K562 (cell line): ENCODE results near the gene LCN15. TPM values are rescaled to one million over a fixed set of nuclear protein-coding genes. Genes with fewer than 3 reads are reported as not detected.
"Not testable (repeated sequence)": the region's sequence is repeated elsewhere in the genome, so short reads cannot be mapped to it uniquely, and the experiment has no call there.

Experiments
- ATAC-seq: fragments of 200-7000 bp; cut with Tn5 transposase; 3 replicates; pipeline ENCODE4 v1.9.1; 2020; ENCODE audit warnings: moderate library complexity
- BruUV-seq: library from RNA; stranded (reverse); fragments of 400-500 nt; replicated peaks from 2 replicates; lab custom pipeline; 2021; lab: Mats Ljungman, UMichigan
- CTCF ChIA-PET: fragments of 300-600 bp; formaldehyde crosslinking; extraction: SDS; loops from one replicate; lab custom pipeline; 2021; ENCODE audit warnings: low intra/inter-chr PET ratio; lab: Yijun Ruan, JAX
- POLR2A ChIA-PET: fragments of 300-600, 350-650 bp; sonication (Branson Sonifier 250); formaldehyde crosslinking; extraction: SDS; loops from one replicate; lab custom pipeline; 2021; ENCODE audit warnings: antibody characterized with exemption, inconsistent platforms; lab: Yijun Ruan, JAX
- DNase-seq, 4 experiments: peaks; one replicate each; pipeline versions ENCODE4 v3.0.0 to v3.0.0-alpha.2; 2011 to 2018; ENCODE audit warnings: low spot score in 3 of 4, mixed read lengths in 3 of 4; ENCODE audit errors: extremely low read depth in 1 of 4
- FAIRE-seq: peaks from 2 replicates; lab custom pipeline; 2011; peaks lifted over from hg19 to GRCh38; lab: Jason Lieb, UNC
- H2AFZ ChIP-seq: 2 replicates; pipeline ENCODE4 v1.6.0; 2011; ENCODE audit warnings: low read depth, low read length, control low read depth, inconsistent platforms
- H3K27ac ChIP-seq: fragments of 200-600 bp; 3 replicates; pipeline ENCODE4 v1.8.0; 2011; ENCODE audit warnings: low read depth, mild to moderate bottlenecking, control low read depth, inconsistent platforms, low read length, moderate library complexity, mixed read lengths; ENCODE audit errors: extremely low read depth
- H3K27me3 ChIP-seq, 2 experiments: fragments of 300-600 bp in 1 of 2; 2 replicates in 1 of 2; 3 replicates in 1 of 2; pipeline versions ENCODE4 v1.6.0 to v1.8.0; 2011; ENCODE audit warnings: inconsistent platforms in 2 of 2, low read length in 2 of 2, mild to moderate bottlenecking in 1 of 2, mixed read lengths in 1 of 2, moderate library complexity in 1 of 2; ENCODE audit not compliant: control insufficient read depth in 2 of 2, insufficient read depth in 2 of 2
- H3K36me3 ChIP-seq: fragments of 300-600 bp; 3 replicates; pipeline ENCODE4 v1.8.0; 2011; ENCODE audit warnings: mild to moderate bottlenecking, low read length, inconsistent platforms; ENCODE audit not compliant: control insufficient read depth, insufficient read depth
- H3K4me1 ChIP-seq, 2 experiments: fragments of 200-600 bp in 1 of 2; replicated peaks in 1 of 2; 2 replicates in 1 of 2; 3 replicates in 1 of 2; pipeline versions ENCODE4 v1.5.1 to v1.8.0; 2011; ENCODE audit warnings: inconsistent platforms in 2 of 2, low read length in 2 of 2, mild to moderate bottlenecking in 1 of 2, mixed read lengths in 1 of 2, moderate library complexity in 1 of 2; ENCODE audit not compliant: control insufficient read depth in 2 of 2, insufficient read depth in 2 of 2
- H3K4me2 ChIP-seq: 2 replicates; pipeline ENCODE4 v1.6.1; 2011; ENCODE audit warnings: low read length, control low read depth, inconsistent platforms, mixed read lengths; ENCODE audit not compliant: insufficient read depth
- H3K4me3 ChIP-seq: fragments of 200-600 bp; sonication (generic), shearing (Covaris generic); 2 replicates; pipeline ENCODE4 v1.5.1; 2016; ENCODE audit warnings: control low read depth, inconsistent platforms
- H3K79me2 ChIP-seq: fragments of 200-600 bp; 3 replicates; pipeline ENCODE4 v1.8.0; 2011; ENCODE audit warnings: low read length, inconsistent platforms; ENCODE audit not compliant: control insufficient read depth, insufficient read depth
- H3K9ac ChIP-seq, 2 experiments: 2 replicates each; pipeline versions ENCODE4 v1.6.0 to v1.6.1; 2011; ENCODE audit warnings: low read depth in 2 of 2, low read length in 2 of 2, control low read depth in 1 of 2, inconsistent platforms in 1 of 2, mild to moderate bottlenecking in 1 of 2, mixed read lengths in 1 of 2; ENCODE audit not compliant: insufficient read depth in 1 of 2
- H3K9me1 ChIP-seq: one replicate; pipeline ENCODE4 v1.6.0; 2011; ENCODE audit warnings: inconsistent platforms, mild to moderate bottlenecking, low read length, moderate library complexity; ENCODE audit not compliant: control insufficient read depth, insufficient read depth
- H3K9me3 ChIP-seq: replicated peaks from 2 replicates; pipeline ENCODE4 v1.5.1; 2011; ENCODE audit warnings: low read depth, low read length, inconsistent platforms; ENCODE audit not compliant: control insufficient read depth, insufficient read depth
- H4K20me1 ChIP-seq: replicated peaks from 2 replicates; pipeline ENCODE4 v1.6.1; 2011; ENCODE audit warnings: low read length, inconsistent platforms, mixed read lengths; ENCODE audit not compliant: control insufficient read depth, insufficient read depth
- ADNP ChIP-seq: fragments of 200-800 bp; sonication (Bioruptor generic); IDR thresholded peaks from 2 replicates; pipeline ENCODE4 v1.6.1; 2016; ENCODE audit warnings: missing genetic modification characterization, missing compliant biosample characterization
- BCOR ChIP-seq: fragments of 450-650 bp; IDR thresholded peaks from 2 replicates; pipeline ENCODE4 v1.6.1; 2016
- CBFA2T3 ChIP-seq: fragments of 450-650 bp; IDR thresholded peaks from 2 replicates; pipeline ENCODE4 v1.6.1; 2017
- DPF2 ChIP-seq: fragments of 450-650 bp; IDR thresholded peaks from 2 replicates; pipeline ENCODE4 v1.6.1; 2016
- FOSL1 ChIP-seq: fragments of 200-800 bp; sonication (Bioruptor generic); conservative IDR thresholded peaks from 2 replicates; pipeline ENCODE4 v1.6.1; 2016; ENCODE audit warnings: missing genetic modification characterization, missing compliant biosample characterization
- JUND ChIP-seq, 2 experiments: IDR thresholded peaks; 2 replicates in 1 of 2; 3 replicates in 1 of 2; pipeline ENCODE4 v1.6.1; 2011; ENCODE audit warnings: borderline replicate concordance in 2 of 2, low read depth in 2 of 2, low read length in 2 of 2, improper control_type of control experiment in 1 of 2, missing biosample characterization in 1 of 2, missing genetic modification characterization in 1 of 2, missing genetic modification reagents in 1 of 2
- KDM1A ChIP-seq, 2 experiments: fragments of 450-650 bp; IDR thresholded peaks; 2 replicates each; pipeline ENCODE4 v1.6.1; 2016; ENCODE audit warnings: mild to moderate bottlenecking in 2 of 2
- NFIC ChIP-seq: fragments of 450-650 bp; IDR thresholded peaks from 2 replicates; pipeline ENCODE4 v1.6.1; 2017; ENCODE audit warnings: mild to moderate bottlenecking, inconsistent platforms
- RCOR1 ChIP-seq, 2 experiments: IDR thresholded peaks; 2 replicates each; pipeline ENCODE4 v1.6.1; 2012; ENCODE audit warnings: low read depth in 2 of 2, low read length in 2 of 2, borderline replicate concordance in 1 of 2, improper control_type of control experiment in 1 of 2
- SMARCA5 ChIP-seq: fragments of 450-650 bp; IDR thresholded peaks from 2 replicates; pipeline ENCODE4 v1.6.1; 2016
- SMARCE1 ChIP-seq: fragments of 450-650 bp; IDR thresholded peaks from 2 replicates; pipeline ENCODE4 v1.7.1; 2016; ENCODE audit warnings: mild to moderate bottlenecking
- TRIM24 ChIP-seq, 2 experiments: fragments of 450-650 bp; IDR thresholded peaks; 2 replicates each; pipeline ENCODE4 v1.6.1; 2016
- ZNF121 ChIP-seq: sonication (generic); formaldehyde crosslinking; conservative IDR thresholded peaks from 2 replicates; pipeline ENCODE4 v1.8.0; 2022; ENCODE audit warnings: missing genetic modification reagents
- ZNF384 ChIP-seq: IDR thresholded peaks from 2 replicates; pipeline ENCODE4 v1.6.1; 2012; ENCODE audit warnings: low read depth, low read length, improper control_type of control experiment
- WGBS: fragments of 100-300 bp; shearing (Covaris generic); methylation state at CpG from one replicate; pipeline ENCODE4 v1.1.6; 2016; ENCODE audit warnings: low coverage, mixed read lengths; ENCODE audit not compliant: insufficient coverage; ENCODE audit errors: missing lambda C conversion rate; 5-methylcytosine and 5-hydroxymethylcytosine counted together
- in situ Hi-C: fragments of 300-500 bp; cut with MboI; formaldehyde crosslinking; loops from 4 replicates; pipeline ENCODE4 v1.15.0; 2018; ENCODE audit warnings: inconsistent platforms, mixed read lengths
- intact Hi-C: fragments of 100-400 bp; cut with micrococcal nuclease; formaldehyde crosslinking; loops from 2 replicates; pipeline ENCODE4 v1.14.2; 2022
- polyA plus RNA-seq, 8 experiments: library from polyadenylated mRNA; depleted of rRNA in 4 of 8; stranded (reverse) in 5 of 8; unstranded in 3 of 8; fragments of >200 nt; fragmentation: Nextera tagmentation in 2 of 8; fragmentation: Illumina TruSeq in 1 of 8; extraction: Ambion mirVana in 2 of 8; extraction: Trizol in 1 of 8; gene quantifications; 2 replicates each; pipeline versions ENCODE4 v1.2.1 to v1.2.3, GENCODE V29; 2011 to 2014; ENCODE audit warnings: inconsistent platforms in 1 of 8, missing spikeins in 1 of 8
- total RNA-seq, 7 experiments: library from RNA; depleted of rRNA in 6 of 7; stranded (reverse); fragments of >200 nt in 6 of 7; fragmentation: Illumina TruSeq in 2 of 7; extraction: Trizol in 2 of 7; gene quantifications; 2 replicates each; pipeline versions ENCODE4 v1.2.1 to v1.2.3, GENCODE V29; 2011 to 2021; ENCODE audit warnings: low replicate concordance in 1 of 7
- TF ChIP-seq, protein P1 (sequence below), 2 experiments: fragments of 450-650 bp in 1 of 2; sonication (generic) in 1 of 2; formaldehyde crosslinking in 1 of 2; IDR thresholded peaks in 1 of 2; conservative IDR thresholded peaks in 1 of 2; 2 replicates each; pipeline versions ENCODE4 v1.6.1 to v1.8.1; 2016 to 2023; ENCODE audit warnings: mild to moderate bottlenecking in 2 of 2, moderate library complexity in 2 of 2, inconsistent platforms in 1 of 2, missing genetic modification reagents in 1 of 2

LCN15 gene
- total and polyA plus RNA-seq, 9 of the 15 experiments (the other 6 are each of a cell fraction or from before 2014, with no cell fraction given) = 0.66 TPM; not detected in 8

DNA sequence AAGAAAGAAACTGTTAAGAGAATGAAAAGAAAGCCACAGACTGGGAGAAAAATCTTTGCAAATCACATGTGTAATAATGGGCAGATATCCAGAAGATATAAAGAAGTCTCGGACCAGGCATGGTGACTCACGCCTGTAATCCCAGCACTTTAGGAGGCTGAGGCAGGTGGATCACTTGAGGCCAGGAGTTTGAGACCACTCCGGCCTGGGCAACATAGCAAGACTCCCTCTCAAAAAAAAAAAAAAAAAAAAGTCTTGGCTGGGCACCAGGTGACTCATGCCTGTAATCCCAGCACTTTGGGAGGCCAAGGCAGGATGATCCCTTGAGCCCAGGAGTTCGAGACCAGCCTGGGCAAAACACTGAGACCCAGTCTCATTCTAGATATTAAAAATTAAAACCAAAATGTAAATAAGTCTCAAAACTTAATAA, 53.1 kb downstream of the LCN15 start:
- H2AFZ ChIP-seq, H3K27me3 ChIP-seq, ATAC-seq, H4K20me1 ChIP-seq, intact Hi-C loops, H3K9me3 ChIP-seq, BruUV-seq, H3K27ac ChIP-seq: not testable (repeated sequence)
- Histone ChIP-seq H3K4me2 (0 out of 2 replicates have a peak overlapping the region, but pooled peaks have one; percentile 75), H3K4me1 (peaks cover 15 to 64% of the 10 kb centered on the region in 2 experiments)
- POLR2A ChIA-PET = interaction anchor here (0.7 to 1.4 kb wide), 3 partner anchors 8 to 40 kb away, joined by 3 to 4 read pairs (median 4); no protein-coding TSS in a partner anchor
- TF ChIP-seq CBFA2T3 = peak; percentile 21; the same call in 1 of the 2 replicates
- TF ChIP-seq RCOR1 (IDR thresholded peaks at IDR 0.05; ENCODE audit: borderline replicate concordance in 1 of 2, low read depth in 2 of 2, low read length in 2 of 2) = peak; percentile 9 to 66; a peak in 2 of 4 replicates
- TF ChIP-seq FOSL1 (tag) = peak; percentile 93
- peak; percentile 69; the same call in 1 of the 2 replicates for TF ChIP-seq SMARCA5
- peak; percentile 39; the same call in 1 of the 2 replicates for TF ChIP-seq SMARCE1
- TF ChIP-seq KDM1A (IDR thresholded peaks at IDR 0.05) = peak; percentile 83 to 85
- TF ChIP-seq ZNF121 (CRISPR knock-in tag) = peak; percentile 98
- TF ChIP-seq ADNP = peak; percentile 91
- TF ChIP-seq TRIM24 (IDR thresholded peaks at IDR 0.05) = 0 out of 4 replicates have a peak, but pooled peaks of 1 of the 2 experiments have one; percentile 13
- TF ChIP-seq, protein P1, sequence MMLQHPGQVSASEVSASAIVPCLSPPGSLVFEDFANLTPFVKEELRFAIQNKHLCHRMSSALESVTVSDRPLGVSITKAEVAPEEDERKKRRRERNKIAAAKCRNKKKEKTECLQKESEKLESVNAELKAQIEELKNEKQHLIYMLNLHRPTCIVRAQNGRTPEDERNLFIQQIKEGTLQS (IDR thresholded peaks at IDR 0.05) = peak; percentile 79
- TF ChIP-seq, protein P1 (CRISPR knock-in tag; conservative IDR thresholded peaks at IDR 0.05) = peak; percentile 65; the same call in 1 of the 2 replicates
- peak; percentile 59; the same call in 1 of the 2 replicates for TF ChIP-seq JUND (IDR thresholded peaks at IDR 0.05; ENCODE audit: borderline replicate concordance, low read depth, low read length)
- TF ChIP-seq JUND (tag; IDR thresholded peaks at IDR 0.05; ENCODE audit: borderline replicate concordance, low read depth, low read length) = peak; percentile 33; the same call in 1 of the 3 replicates
- TF ChIP-seq NFIC = peak; percentile 85
- peak; percentile 80 for TF ChIP-seq BCOR
- peak; percentile 84 for TF ChIP-seq ZNF384
- peak; percentile 63 for TF ChIP-seq DPF2
- TF ChIP-seq, all 486 proteins: peak for 15; not testable (repeated sequence) for 471
- peak; percentile 49 for FAIRE-seq
- H3K9me1 ChIP-seq, H3K9ac ChIP-seq, in situ Hi-C loops, DNase-seq, H3K36me3 ChIP-seq, H3K4me3 ChIP-seq, CTCF ChIA-PET: not testable (repeated sequence)
- peaks cover 12% of the 10 kb centered on the region for H3K79me2 ChIP-seq
- 29% methylated on average over 3 of the region's 4 CpGs for WGBS
